Stimulated activated CD8-positive, alpha-beta memory T cell treated with anti-CD3 and anti-CD28 coated beads, Interleukin-15, amount 100 ng/mL, for 48 hours (primary cell): ENCODE measurements around the gene FXYD3.

Source experiments
- DNase-seq, 2 donors: peaks; one replicate each; pipeline ENCODE4 v3.0.0-alpha.2; 2020; ENCODE audit warnings: low read depth in 2 of 2

FXYD3 gene

GRCh38 chr19:35106291-35106583 lies 9.4 kb upstream of the FXYD3 start:
- DNase-seq: no peak

GRCh38 chr19:35106898-35107541 lies 8.6 kb upstream of the FXYD3 start:
- DNase-seq: no peak

- DNase-seq: no peak
Measured at GRCh38 chr19:35107545-35107944, 8.1 kb upstream of the FXYD3 start.

GRCh38 chr19:35108730-35109129 lies 6.9 kb upstream of the FXYD3 start:
- no peak for DNase-seq

GRCh38 chr19:35109395-35110112 lies 6.1 kb upstream of the FXYD3 start:
- DNase-seq: no peak

- no peak for DNase-seq
Measured at GRCh38 chr19:35110974-35111373, 4.6 kb upstream of the FXYD3 start.

GRCh38 chr19:35112995-35113688 lies 2.5 kb upstream of the FXYD3 start:
- no peak for DNase-seq

GRCh38 chr19:35114353-35115176 lies 1.1 kb upstream of the FXYD3 start:
- DNase-seq: peak; percentile 38 to 39

- DNase-seq: no peak
Measured at GRCh38 chr19:35116072-35116801, 614 bp downstream of the FXYD3 start.

- DNase-seq: no peak
Measured at GRCh38 chr19:35117116-35117515, 1.5 kb downstream of the FXYD3 start.

- DNase-seq: no peak
Measured at GRCh38 chr19:35117799-35118198, 2.2 kb downstream of the FXYD3 start.

GRCh38 chr19:35118268-35119020 lies 2.8 kb downstream of the FXYD3 start:
- DNase-seq: no peak

- DNase-seq: no peak
Measured at GRCh38 chr19:35119091-35119490, 3.5 kb downstream of the FXYD3 start.

- DNase-seq: no peak
Measured at GRCh38 chr19:35119578-35120155, 4.0 kb downstream of the FXYD3 start.

- DNase-seq: no peak
Measured at GRCh38 chr19:35120492-35120891, 4.9 kb downstream of the FXYD3 start.

- DNase-seq: no peak
Measured at GRCh38 chr19:35120898-35121297, 5.3 kb downstream of the FXYD3 start.

- no peak for DNase-seq
Measured at GRCh38 chr19:35122687-35123551, 7.3 kb downstream of the FXYD3 start.

GRCh38 chr19:35123573-35123972 lies 8.0 kb downstream of the FXYD3 start:
- DNase-seq: no peak
